WERI-Rb-1 (cell line): ENCODE results near the gene DIS3L.
"Not testable (repeated sequence)": the region's sequence is repeated elsewhere in the genome, so short reads cannot be mapped to it uniquely, and the experiment has no call there.

ENCODE experiments used
- DNase-seq: peaks from one replicate; pipeline ENCODE4 v3.0.0-alpha.2; 2020
- H3K27ac ChIP-seq: fragments of 250-450 bp; sonication (Bioruptor Pico); 2 replicates; pipeline ENCODE4 v1.5.1; 2020; ENCODE audit warnings: mild to moderate bottlenecking, moderate library complexity
- H3K27me3 ChIP-seq: fragments of 250-450 bp; sonication (Bioruptor Pico); 2 replicates; pipeline ENCODE4 v1.5.1; 2021; ENCODE audit warnings: mild to moderate bottlenecking, low read depth, moderate library complexity; ENCODE audit not compliant: insufficient read depth, severe bottlenecking
- H3K36me3 ChIP-seq: fragments of 250-450 bp; sonication (Bioruptor Pico); 2 replicates; pipeline ENCODE4 v1.5.1; 2020; ENCODE audit warnings: mild to moderate bottlenecking, moderate library complexity
- H3K4me3 ChIP-seq: 2 replicates; pipeline ENCODE4 v1.5.1; 2011; ENCODE audit warnings: low read depth, mild to moderate bottlenecking, control low read depth, low read length
- H3K9me3 ChIP-seq: fragments of 250-450 bp; sonication (Bioruptor Pico); 2 replicates; pipeline ENCODE4 v1.5.1; 2021; ENCODE audit warnings: mild to moderate bottlenecking, moderate library complexity; ENCODE audit not compliant: severe bottlenecking
- CTCF ChIP-seq: IDR thresholded peaks from 2 replicates; pipeline ENCODE4 v1.5.1; 2011; ENCODE audit warnings: low read depth, mild to moderate bottlenecking, control low read depth, inconsistent platforms, low read length

Gene DIS3L

GRCh38 chr15:66356077-66356358 lies 62.6 kb downstream of the DIS3L start:
- no peak for DNase-seq
- H3K36me3 ChIP-seq, result peaks cover 18% of the 10 kb centered on the region
- no peaks in the 10 kb centered on the region for H3K9me3 ChIP-seq
- no peak for TF ChIP-seq CTCF
- no peaks in the 10 kb centered on the region for H3K27me3 ChIP-seq
- H3K4me3 ChIP-seq, result peak overlapping the region; percentile 73
- peak overlapping the region; percentile 85 for H3K27ac ChIP-seq

- Histone ChIP-seq H3K27me3 (no peaks in the 10 kb centered on the region), H3K9me3 (no peaks in the 10 kb centered on the region), H3K36me3 (peaks cover 14% of the 10 kb centered on the region), H3K4me3 (peak within 1 kb of the TSS; percentile 73), H3K27ac (peak within 1 kb of the TSS; percentile 85)
- no peak for TF ChIP-seq CTCF
- DNase-seq, result peak; percentile 95
These were observed 63.2 kb downstream of the DIS3L start, which contains the start of gene TIPIN for GRCh38 chr15:66356359-66357236. TSS of gene TIPIN (minus strand) at chr15:66356685. CDS start at chr15:66352947, 3,738 bp downstream.

GRCh38 chr15:66359740-66360139 lies 66.4 kb downstream of the DIS3L start:
- DNase-seq, result no peak
- no peaks in the 10 kb centered on the region for H3K27me3 ChIP-seq
- no peaks in the 10 kb centered on the region for H3K9me3 ChIP-seq
- H3K36me3 ChIP-seq, result no peaks in the 10 kb centered on the region
- no peak overlapping the region for H3K27ac ChIP-seq
- no peak for TF ChIP-seq CTCF
- no peak overlapping the region for H3K4me3 ChIP-seq

- not testable (repeated sequence) for H3K9me3 ChIP-seq, H3K27me3 ChIP-seq, H3K4me3 ChIP-seq, DNase-seq, H3K27ac ChIP-seq, H3K36me3 ChIP-seq
These were observed 68.5 kb downstream of the DIS3L start for GRCh38 chr15:66361745-66362460.

- Histone ChIP-seq H3K4me3 (no peak overlapping the region), H3K36me3 (no peaks in the 10 kb centered on the region), H3K27ac (no peak overlapping the region), H3K27me3 (no peaks in the 10 kb centered on the region), H3K9me3 (no peaks in the 10 kb centered on the region)
- no peak for TF ChIP-seq CTCF
- no peak for DNase-seq
These were observed 69.4 kb downstream of the DIS3L start for GRCh38 chr15:66362776-66363175.

GRCh38 chr15:66364944-66365528 lies 71.7 kb downstream of the DIS3L start:
- no peak for TF ChIP-seq CTCF
- H3K27ac ChIP-seq, result no peak overlapping the region

More at GRCh38 chr15:66364944-66365528, 71.7 kb downstream of the DIS3L start:
- Histone ChIP-seq H3K4me3 (no peak overlapping the region), H3K9me3 (no peaks in the 10 kb centered on the region), H3K36me3 (no peaks in the 10 kb centered on the region), H3K27me3 (no peaks in the 10 kb centered on the region)
- no peak for DNase-seq
